K562 (cell line): Measurements from ENCODE around the gene IL1RAPL2. TPM values are rescaled to one million over a fixed set of nuclear protein-coding genes. Genes with fewer than 3 reads are reported as not detected.

ENCODE experiments used
- ATAC-seq: fragments of 200-7000 bp; cut with Tn5 transposase; 3 replicates; pipeline ENCODE4 v1.9.1; 2020; ENCODE audit warnings: moderate library complexity
- BruUV-seq: library from RNA; stranded (reverse); fragments of 400-500 nt; replicated peaks from 2 replicates; lab custom pipeline; 2021; lab: Mats Ljungman, UMichigan
- CTCF ChIA-PET: fragments of 300-600 bp; formaldehyde crosslinking; extraction: SDS; loops from one replicate; lab custom pipeline; 2021; ENCODE audit warnings: low intra/inter-chr PET ratio; lab: Yijun Ruan, JAX
- POLR2A ChIA-PET: fragments of 300-600, 350-650 bp; sonication (Branson Sonifier 250); formaldehyde crosslinking; extraction: SDS; loops from one replicate; lab custom pipeline; 2021; ENCODE audit warnings: antibody characterized with exemption, inconsistent platforms; lab: Yijun Ruan, JAX
- DNase-seq, 4 experiments: peaks; one replicate each; pipeline versions ENCODE4 v3.0.0 to v3.0.0-alpha.2; 2011 to 2018; ENCODE audit warnings: low spot score in 3 of 4, mixed read lengths in 3 of 4; ENCODE audit errors: extremely low read depth in 1 of 4
- FAIRE-seq: peaks from 2 replicates; lab custom pipeline; 2011; peaks lifted over from hg19 to GRCh38; lab: Jason Lieb, UNC
- H2AFZ ChIP-seq: 2 replicates; pipeline ENCODE4 v1.6.0; 2011; ENCODE audit warnings: low read depth, low read length, control low read depth, inconsistent platforms
- H3K27ac ChIP-seq: fragments of 200-600 bp; 3 replicates; pipeline ENCODE4 v1.8.0; 2011; ENCODE audit warnings: low read depth, mild to moderate bottlenecking, control low read depth, inconsistent platforms, low read length, moderate library complexity, mixed read lengths; ENCODE audit errors: extremely low read depth
- H3K27me3 ChIP-seq, 2 experiments: fragments of 300-600 bp in 1 of 2; 2 replicates in 1 of 2; 3 replicates in 1 of 2; pipeline versions ENCODE4 v1.6.0 to v1.8.0; 2011; ENCODE audit warnings: inconsistent platforms in 2 of 2, low read length in 2 of 2, mild to moderate bottlenecking in 1 of 2, mixed read lengths in 1 of 2, moderate library complexity in 1 of 2; ENCODE audit not compliant: control insufficient read depth in 2 of 2, insufficient read depth in 2 of 2
- H3K36me3 ChIP-seq: fragments of 300-600 bp; 3 replicates; pipeline ENCODE4 v1.8.0; 2011; ENCODE audit warnings: mild to moderate bottlenecking, low read length, inconsistent platforms; ENCODE audit not compliant: control insufficient read depth, insufficient read depth
- H3K4me1 ChIP-seq, 2 experiments: fragments of 200-600 bp in 1 of 2; replicated peaks in 1 of 2; 2 replicates in 1 of 2; 3 replicates in 1 of 2; pipeline versions ENCODE4 v1.5.1 to v1.8.0; 2011; ENCODE audit warnings: inconsistent platforms in 2 of 2, low read length in 2 of 2, mild to moderate bottlenecking in 1 of 2, mixed read lengths in 1 of 2, moderate library complexity in 1 of 2; ENCODE audit not compliant: control insufficient read depth in 2 of 2, insufficient read depth in 2 of 2
- H3K4me2 ChIP-seq: 2 replicates; pipeline ENCODE4 v1.6.1; 2011; ENCODE audit warnings: low read length, control low read depth, inconsistent platforms, mixed read lengths; ENCODE audit not compliant: insufficient read depth
- H3K4me3 ChIP-seq: fragments of 200-600 bp; sonication (generic), shearing (Covaris generic); 2 replicates; pipeline ENCODE4 v1.5.1; 2016; ENCODE audit warnings: control low read depth, inconsistent platforms
- H3K79me2 ChIP-seq: fragments of 200-600 bp; 3 replicates; pipeline ENCODE4 v1.8.0; 2011; ENCODE audit warnings: low read length, inconsistent platforms; ENCODE audit not compliant: control insufficient read depth, insufficient read depth
- H3K9ac ChIP-seq, 2 experiments: 2 replicates each; pipeline versions ENCODE4 v1.6.0 to v1.6.1; 2011; ENCODE audit warnings: low read depth in 2 of 2, low read length in 2 of 2, control low read depth in 1 of 2, inconsistent platforms in 1 of 2, mild to moderate bottlenecking in 1 of 2, mixed read lengths in 1 of 2; ENCODE audit not compliant: insufficient read depth in 1 of 2
- H3K9me1 ChIP-seq: one replicate; pipeline ENCODE4 v1.6.0; 2011; ENCODE audit warnings: inconsistent platforms, mild to moderate bottlenecking, low read length, moderate library complexity; ENCODE audit not compliant: control insufficient read depth, insufficient read depth
- H3K9me3 ChIP-seq: replicated peaks from 2 replicates; pipeline ENCODE4 v1.5.1; 2011; ENCODE audit warnings: low read depth, low read length, inconsistent platforms; ENCODE audit not compliant: control insufficient read depth, insufficient read depth
- H4K20me1 ChIP-seq: replicated peaks from 2 replicates; pipeline ENCODE4 v1.6.1; 2011; ENCODE audit warnings: low read length, inconsistent platforms, mixed read lengths; ENCODE audit not compliant: control insufficient read depth, insufficient read depth
- ATF1 ChIP-seq, 2 experiments: fragments of 450-650 bp in 1 of 2; IDR thresholded peaks; 2 replicates each; pipeline ENCODE4 v1.6.1; 2016; ENCODE audit warnings: missing compliant biosample characterization in 1 of 2, missing genetic modification characterization in 1 of 2
- CREB1 ChIP-seq, 2 experiments: sonication (generic) in 1 of 2; formaldehyde crosslinking in 1 of 2; IDR thresholded peaks; 2 replicates each; pipeline versions ENCODE4 v1.6.1 to v1.8.0; 2012 to 2022; ENCODE audit warnings: inconsistent platforms in 1 of 2, mild to moderate bottlenecking in 1 of 2, missing genetic modification reagents in 1 of 2, moderate library complexity in 1 of 2
- ETV6 ChIP-seq, 3 experiments: fragments of 150-350 bp in 1 of 3; sonication (generic) in 1 of 3; formaldehyde crosslinking in 1 of 3; IDR thresholded peaks; 2 replicates each; pipeline versions ENCODE4 v1.6.1 to v1.8.0; 2014 to 2022; ENCODE audit warnings: borderline replicate concordance in 2 of 3, low read depth in 2 of 3, antibody characterized with exemption in 1 of 3, low read length in 1 of 3, mild to moderate bottlenecking in 1 of 3, missing genetic modification reagents in 1 of 3
- PHTF2 ChIP-seq: fragments of 250-450 bp; sonication (Bioruptor Pico); IDR thresholded peaks from 2 replicates; pipeline ENCODE4 v1.5.0; 2021; ENCODE audit warnings: mild to moderate bottlenecking
- USF1 ChIP-seq: sonication (generic); formaldehyde crosslinking; IDR thresholded peaks from 2 replicates; pipeline ENCODE4 v1.9.0; 2022; ENCODE audit warnings: mild to moderate bottlenecking, missing genetic modification reagents
- ZNF282 ChIP-seq: sonication (generic); formaldehyde crosslinking; IDR thresholded peaks from 2 replicates; pipeline ENCODE4 v1.8.1; 2023; ENCODE audit warnings: missing genetic modification reagents
- ZNF395 ChIP-seq: fragments of 200-800 bp; sonication (Bioruptor generic); IDR thresholded peaks from 2 replicates; pipeline ENCODE4 v1.6.1; 2017; ENCODE audit warnings: missing genetic modification characterization, missing compliant biosample characterization
- ZNF449 ChIP-seq: fragments of 250-450 bp; sonication (Bioruptor Pico); IDR thresholded peaks from 2 replicates; pipeline ENCODE4 v1.8.0; 2022; ENCODE audit warnings: moderate library complexity, mild to moderate bottlenecking, inconsistent platforms
- WGBS: fragments of 100-300 bp; shearing (Covaris generic); methylation state at CpG from one replicate; pipeline ENCODE4 v1.1.6; 2016; ENCODE audit warnings: low coverage, mixed read lengths; ENCODE audit not compliant: insufficient coverage; ENCODE audit errors: missing lambda C conversion rate; 5-methylcytosine and 5-hydroxymethylcytosine counted together
- in situ Hi-C: fragments of 300-500 bp; cut with MboI; formaldehyde crosslinking; loops from 4 replicates; pipeline ENCODE4 v1.15.0; 2018; ENCODE audit warnings: inconsistent platforms, mixed read lengths
- intact Hi-C: fragments of 100-400 bp; cut with micrococcal nuclease; formaldehyde crosslinking; loops from 2 replicates; pipeline ENCODE4 v1.14.2; 2022
- polyA plus RNA-seq, 8 experiments: library from polyadenylated mRNA; depleted of rRNA in 4 of 8; stranded (reverse) in 5 of 8; unstranded in 3 of 8; fragments of >200 nt; fragmentation: Nextera tagmentation in 2 of 8; fragmentation: Illumina TruSeq in 1 of 8; extraction: Ambion mirVana in 2 of 8; extraction: Trizol in 1 of 8; gene quantifications; 2 replicates each; pipeline versions ENCODE4 v1.2.1 to v1.2.3, GENCODE V29; 2011 to 2014; ENCODE audit warnings: inconsistent platforms in 1 of 8, missing spikeins in 1 of 8
- total RNA-seq, 7 experiments: library from RNA; depleted of rRNA in 6 of 7; stranded (reverse); fragments of >200 nt in 6 of 7; fragmentation: Illumina TruSeq in 2 of 7; extraction: Trizol in 2 of 7; gene quantifications; 2 replicates each; pipeline versions ENCODE4 v1.2.1 to v1.2.3, GENCODE V29; 2011 to 2021; ENCODE audit warnings: low replicate concordance in 1 of 7

The IL1RAPL2 gene
- total and polyA plus RNA-seq, 9 of the 15 experiments (the other 6 are each of a cell fraction or from before 2014, with no cell fraction given), result not detected

GRCh38 chrX:104564921-104565703 lies 887 bp upstream of the IL1RAPL2 start:
- no peaks in the 10 kb centered on the region for H3K79me2 ChIP-seq
- ATAC-seq, result no peak
- FAIRE-seq, result no peak
- H3K9ac ChIP-seq, result no peak overlapping the region
- ChIA-PET CTCF (no interaction called here), POLR2A (no interaction called here)
- no peaks in the 10 kb centered on the region for H4K20me1 ChIP-seq
- in situ Hi-C loops, result no loop called here
- WGBS, result under 1% methylated on average over 25 of the region's 39 CpGs
- peaks cover 0 to 27% of the 10 kb centered on the region in 2 experiments; a peak in 2 of 5 replicates for H3K27me3 ChIP-seq
- no peak overlapping the region for H3K4me3 ChIP-seq
- no peaks in the 10 kb centered on the region for H3K9me1 ChIP-seq
- no peaks in the 10 kb centered on the region for H3K36me3 ChIP-seq
- no peak overlapping the region for H3K27ac ChIP-seq
- no peaks in the 10 kb centered on the region for H3K4me1 ChIP-seq
- intact Hi-C loops, result loop anchor here (5.0 kb wide), 1 partner anchor 357 kb away; no protein-coding TSS in a partner anchor
- no peak overlapping the region for H3K4me2 ChIP-seq
- H2AFZ ChIP-seq, result no peak overlapping the region
- no peak for DNase-seq
- no peaks in the 10 kb centered on the region for H3K9me3 ChIP-seq
- no TSS peak for BruUV-seq
- TF ChIP-seq ZNF395 (CRISPR knock-in tag) (no peak), ZNF282 (CRISPR knock-in tag) (no peak), ATF1 (CRISPR knock-in tag; IDR thresholded peaks at IDR 0.05) (no peak), ATF1 (tag; IDR thresholded peaks at IDR 0.05) (no peak), CREB1 (IDR thresholded peaks at IDR 0.05) (no peak), CREB1 (CRISPR knock-in tag; IDR thresholded peaks at IDR 0.05) (no peak), ZNF449 (CRISPR knock-in tag) (no peak), ETV6 (IDR thresholded peaks at IDR 0.05; ENCODE audit: borderline replicate concordance in 1 of 2, low read depth in 2 of 2, low read length in 1 of 2) (no peak), ETV6 (CRISPR knock-in tag; IDR thresholded peaks at IDR 0.05; ENCODE audit: borderline replicate concordance) (no peak), PHTF2 (CRISPR knock-in tag) (no peak), USF1 (CRISPR knock-in tag) (no peak)
